GM19467 (cell line): ENCODE measurements around the gene CLDN17.

ENCODE experiments used
- ATAC-seq: cut with Tn5 transposase; IDR thresholded peaks from one replicate; pipeline ENCODE4 v1.9.1; 2021; ENCODE audit warnings: mild to moderate bottlenecking, moderate library complexity; ENCODE audit not compliant: unreplicated experiment

Gene CLDN17

GRCh38 chr21:30166705-30167104 lies at the start of gene CLDN17:
Gene CLDN17, minus strand, starts transcription at chr21:30166805. Its CDS starts 188 bp downstream, at chr21:30166617.
- no peak for ATAC-seq

DNA sequence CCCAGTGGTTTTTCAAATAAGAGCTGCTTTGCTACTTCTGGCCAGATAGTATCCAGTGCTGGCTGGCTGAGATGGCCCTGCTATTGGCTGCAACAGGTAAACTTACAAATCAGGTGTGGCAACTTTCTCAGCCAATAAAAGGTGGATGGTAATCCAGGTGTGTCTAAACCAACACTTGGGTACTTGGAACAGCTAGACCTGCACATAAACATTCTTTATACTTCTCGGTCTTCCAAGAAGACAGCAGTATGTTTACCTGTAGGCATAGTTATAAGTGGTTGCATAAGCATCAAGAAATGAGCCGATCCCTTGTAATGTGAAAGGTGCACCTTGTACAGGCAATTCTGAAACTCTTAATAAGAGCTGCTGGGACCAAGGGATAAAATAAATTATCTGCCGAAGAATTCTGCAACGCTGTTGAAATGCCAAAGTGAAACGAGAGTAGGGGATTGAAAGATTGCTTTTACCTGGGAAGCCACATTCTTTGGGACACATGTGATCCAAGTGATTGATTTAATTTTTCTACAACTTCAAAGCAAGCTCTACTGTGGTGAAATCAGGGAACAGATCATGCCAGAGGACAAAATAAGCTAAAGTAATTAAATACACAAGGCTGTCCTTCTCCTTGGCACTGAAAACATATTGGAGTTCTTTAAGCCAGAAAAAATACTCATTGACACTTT lies 49.6 kb upstream of the CLDN17 start, which contains the start of gene CLDN8:
CLDN8 (minus strand) TSS at position 57 of the 683 bp plus-strand sequence. CDS start 172 bp downstream, outside the sequence.
- ATAC-seq: no peak

GRCh38 chr21:30211071-30211470 lies 44.5 kb upstream of the CLDN17 start:
- no peak for ATAC-seq

DNA sequence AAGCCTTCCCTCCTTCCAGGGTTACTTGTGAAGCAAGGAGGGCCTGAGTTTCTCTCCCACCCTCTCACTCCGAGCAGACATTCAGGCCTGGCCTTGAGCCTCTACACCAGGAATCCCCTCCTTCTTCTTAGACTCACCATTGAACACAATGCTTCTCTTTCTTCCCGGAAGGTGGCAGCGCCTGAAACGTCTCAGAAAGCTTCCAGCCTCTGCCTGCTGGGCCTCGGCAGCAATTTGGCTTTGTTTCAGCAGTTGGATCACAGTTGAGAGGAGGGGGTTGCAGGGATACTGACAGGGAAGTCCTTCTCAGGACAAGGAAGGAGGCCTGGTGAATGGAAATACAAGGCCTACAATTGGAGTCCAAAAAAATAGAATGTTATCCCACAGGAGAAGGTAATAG lies 43.0 kb upstream of the CLDN17 start:
- ATAC-seq: no peak

DNA sequence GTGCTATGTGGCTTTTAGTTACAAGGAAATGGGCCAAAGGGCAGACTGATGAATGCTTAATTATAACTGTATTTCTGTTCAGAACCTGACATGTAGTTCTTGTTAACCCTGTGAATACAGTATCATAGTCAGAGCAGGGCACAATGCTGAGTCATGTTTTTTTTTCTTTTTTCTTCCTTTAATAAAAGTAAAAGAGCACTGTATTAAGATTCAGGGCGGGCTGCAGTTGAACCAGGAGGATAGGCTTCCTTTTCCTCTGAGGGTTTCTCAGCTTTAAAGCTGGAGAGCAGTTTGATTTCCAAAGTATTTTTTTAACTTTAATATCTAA lies 40.6 kb upstream of the CLDN17 start:
- no peak for ATAC-seq

DNA sequence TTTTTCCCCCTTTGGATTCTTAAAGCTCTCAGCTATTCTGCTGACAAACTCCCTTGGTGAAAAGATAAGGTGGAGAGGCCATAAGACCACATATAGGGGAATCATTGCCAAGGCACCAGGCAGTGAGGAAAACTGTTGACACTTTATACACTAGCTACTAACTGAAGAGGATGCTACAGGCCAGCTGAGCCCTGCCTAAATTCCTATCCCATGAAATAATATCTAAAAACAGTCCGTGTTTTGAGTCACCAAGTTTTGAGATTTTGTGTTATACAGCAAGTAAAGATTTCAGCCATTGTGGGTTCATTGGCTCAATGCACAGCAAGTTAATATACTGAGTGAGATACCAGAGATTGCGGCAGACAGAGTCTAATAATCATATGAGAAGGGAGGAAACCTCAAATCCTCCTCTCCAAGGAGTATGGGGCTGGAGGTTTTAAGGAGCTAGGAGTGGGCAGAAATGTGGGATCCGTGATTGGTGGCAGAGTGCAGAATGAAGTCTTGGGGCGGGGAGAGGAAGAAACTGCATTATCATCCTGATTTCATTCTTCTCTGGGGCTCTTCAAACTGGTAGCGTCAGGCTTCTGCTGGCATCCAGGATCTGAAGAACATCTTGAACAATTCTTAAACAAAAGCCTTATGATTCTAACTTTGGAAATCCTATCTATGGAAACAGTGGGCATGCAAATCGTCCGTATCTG lies 40.1 kb upstream of the CLDN17 start:
- no peak for ATAC-seq

GRCh38 chr21:30200000-30200399 lies 33.4 kb upstream of the CLDN17 start:
- no peak for ATAC-seq

DNA sequence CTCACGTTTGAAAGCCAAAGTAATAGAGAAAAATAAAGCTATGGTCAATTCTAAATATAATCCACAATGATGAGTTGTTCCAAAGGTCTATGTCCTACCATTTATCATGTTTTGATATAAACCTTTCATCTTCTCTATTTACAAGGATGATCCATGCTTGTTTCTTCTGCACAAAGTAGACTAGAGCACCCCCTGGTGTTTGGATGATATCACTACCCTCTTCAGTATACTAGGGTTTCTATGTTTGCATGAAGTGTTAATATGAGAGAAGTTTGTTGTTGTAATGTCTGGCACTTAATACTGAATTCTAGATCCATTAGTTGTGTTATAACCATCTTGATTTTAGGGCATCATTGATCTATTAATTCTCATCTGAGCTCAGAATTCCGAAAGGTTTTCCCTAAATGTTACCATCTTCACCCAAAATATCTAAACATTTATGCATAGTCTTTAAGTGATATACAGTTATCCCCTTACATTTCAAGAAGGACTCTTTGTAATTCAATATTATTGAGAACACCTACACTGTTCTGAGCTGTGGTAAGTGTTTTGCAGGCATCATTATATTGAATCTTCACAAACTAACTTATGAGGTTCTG lies 28.2 kb upstream of the CLDN17 start:
- ATAC-seq: peak; percentile 48

DNA sequence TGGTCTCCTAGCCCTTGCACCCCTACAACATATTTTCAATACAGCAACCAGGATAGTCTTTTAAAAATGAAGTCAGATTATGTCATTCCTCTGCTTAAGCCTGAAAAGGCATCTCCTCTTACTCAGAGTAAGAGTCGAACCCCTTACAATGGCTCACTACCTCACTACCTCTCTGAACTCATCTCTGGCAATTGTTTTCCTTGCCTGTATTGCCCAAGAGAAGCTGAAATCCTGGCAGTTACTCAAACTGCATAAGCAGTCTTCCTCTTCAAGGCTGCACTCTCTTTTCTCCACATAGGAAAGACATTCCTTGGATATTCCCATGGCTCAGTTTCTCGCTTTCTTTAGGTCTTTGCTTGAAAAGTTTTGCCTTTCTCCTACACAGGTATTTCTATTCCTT lies 26.6 kb upstream of the CLDN17 start:
- ATAC-seq: no peak

DNA sequence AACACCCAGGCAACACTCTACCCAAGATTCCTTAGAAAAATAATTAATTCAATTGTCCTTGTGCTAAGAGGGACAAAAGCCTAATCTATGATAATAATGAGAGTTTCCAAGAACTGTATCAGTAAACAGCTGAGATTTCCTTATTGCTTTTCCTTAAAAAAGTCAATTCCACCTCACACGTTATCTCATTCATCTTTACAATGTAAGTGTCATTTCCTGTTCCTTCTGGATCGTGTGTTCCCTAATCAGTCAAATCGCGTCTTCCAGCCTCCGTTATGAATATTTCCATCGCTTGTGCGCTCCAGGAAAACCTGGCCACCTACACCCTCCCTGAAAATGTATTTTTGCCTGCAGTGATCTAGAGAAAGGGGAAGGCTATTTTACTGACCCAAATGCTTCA lies 23.9 kb upstream of the CLDN17 start:
- ATAC-seq: no peak

DNA sequence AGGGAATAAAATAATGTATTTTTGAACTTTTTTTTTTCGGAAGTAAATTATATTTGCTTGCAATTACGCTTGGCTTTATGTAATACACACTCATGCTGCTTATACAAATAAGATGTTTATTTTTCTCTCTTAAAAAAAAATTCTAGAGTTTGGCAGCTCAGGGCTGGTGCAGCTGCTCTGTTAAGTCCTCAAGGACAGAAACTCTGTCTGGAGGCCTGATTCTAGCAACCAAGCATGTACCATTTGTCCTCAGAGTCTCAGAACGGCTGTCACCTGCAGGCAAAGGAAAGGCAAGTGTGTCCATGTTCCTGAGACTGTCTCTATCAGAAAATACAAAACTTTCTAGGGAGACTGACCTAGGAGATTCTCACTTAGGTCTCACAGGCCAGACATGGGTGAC lies 23.2 kb upstream of the CLDN17 start:
- ATAC-seq: no peak

GRCh38 chr21:30186242-30186641 lies 19.6 kb upstream of the CLDN17 start:
- no peak for ATAC-seq

- ATAC-seq: no peak
These were observed 1.5 kb upstream of the CLDN17 start for GRCh38 chr21:30168086-30168485.

GRCh38 chr21:30166171-30166570 lies 434 bp downstream of the CLDN17 start:
- ATAC-seq: no peak

- no peak for ATAC-seq
These were observed 1.8 kb downstream of the CLDN17 start for GRCh38 chr21:30164796-30165195.

- no peak for ATAC-seq
These were observed 12.8 kb downstream of the CLDN17 start for GRCh38 chr21:30153697-30154340.

- ATAC-seq: no peak
These were observed 13.8 kb downstream of the CLDN17 start for GRCh38 chr21:30152792-30153191.

- no peak for ATAC-seq
These were observed 17.7 kb downstream of the CLDN17 start for GRCh38 chr21:30148906-30149305.

- no peak for ATAC-seq
These were observed 19.9 kb downstream of the CLDN17 start for GRCh38 chr21:30146558-30147282.

DNA sequence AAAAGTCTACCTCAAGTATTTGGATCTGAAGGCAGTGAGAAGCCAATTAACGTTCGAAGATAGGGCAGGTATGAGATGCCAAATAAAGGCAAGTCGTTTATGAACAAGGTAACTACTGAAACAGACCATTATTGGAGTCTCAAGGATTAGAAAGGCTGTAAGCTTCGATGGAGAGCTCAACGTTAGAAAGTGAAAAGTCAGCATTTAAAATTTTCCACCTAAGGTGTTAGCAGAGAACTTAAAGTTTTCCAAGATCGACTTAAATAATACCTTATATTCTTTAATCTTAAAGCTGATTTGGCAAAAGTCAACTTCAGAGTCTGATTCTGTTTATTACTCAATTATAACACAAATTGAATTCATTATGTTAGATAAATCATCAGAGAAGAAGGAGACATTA lies 28.1 kb downstream of the CLDN17 start:
- ATAC-seq: no peak

DNA sequence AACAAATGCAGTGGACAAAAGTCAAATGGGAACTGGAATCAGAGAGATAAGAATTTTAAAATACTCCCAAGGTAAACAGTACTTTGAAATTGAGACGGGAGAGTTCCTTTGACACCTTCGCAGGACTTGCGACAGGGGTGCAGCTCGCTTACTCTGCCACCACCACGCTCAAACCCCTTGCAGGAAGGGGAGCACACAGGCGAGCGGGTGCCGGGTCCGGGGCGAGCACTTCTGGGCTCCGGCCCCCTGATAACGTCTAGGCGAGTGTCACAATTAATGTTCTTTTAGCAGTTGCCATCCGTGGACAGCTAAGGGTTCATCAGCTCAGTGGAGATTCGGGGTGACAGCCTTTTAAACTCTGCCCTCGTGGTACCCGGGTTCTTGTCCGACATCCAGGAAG lies 37.4 kb downstream of the CLDN17 start:
- no peak for ATAC-seq
